ENCODE measurements around the gene TRPC4AP.
"Not testable (repeated sequence)": the region's sequence is repeated elsewhere in the genome, so short reads cannot be mapped to it uniquely, and the experiment has no call there.

The TRPC4AP gene

GRCh38 chr20:35052616-35053015, 40.0 kb downstream of the TRPC4AP start:
- DNase-seq = not testable (repeated sequence)

- no peak for DNase-seq
Observed at GRCh38 chr20:35049776-35050352, 42.7 kb downstream of the TRPC4AP start.

GRCh38 chr20:35048739-35049138, 43.9 kb downstream of the TRPC4AP start:
- DNase-seq = no peak

DNA sequence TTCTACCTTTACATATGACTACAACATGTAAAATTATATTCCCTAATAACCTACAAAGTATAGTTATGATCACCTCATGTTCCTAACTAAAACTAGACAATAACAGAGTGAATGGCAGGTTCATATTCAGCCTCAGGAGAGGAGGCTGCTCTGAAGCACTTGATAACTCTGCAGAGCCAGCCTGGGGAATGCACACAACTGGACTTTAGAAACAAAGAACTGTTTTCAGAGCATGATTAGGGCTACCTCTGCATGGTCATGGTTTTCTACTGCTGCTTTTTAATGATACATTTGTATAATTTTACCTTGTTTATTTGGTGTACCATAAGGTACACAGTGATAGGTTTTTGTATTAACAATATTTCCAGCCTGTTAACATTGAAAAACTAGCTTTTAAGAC, 50.3 kb downstream of the TRPC4AP start:
- DNase-seq = no peak

- no peak for DNase-seq
Observed at GRCh38 chr20:35040646-35041045, 52.0 kb downstream of the TRPC4AP start.

GRCh38 chr20:35039846-35040489, 52.6 kb downstream of the TRPC4AP start:
- no peak for DNase-seq

- no peak for DNase-seq
Observed at GRCh38 chr20:35039146-35039545, 53.5 kb downstream of the TRPC4AP start.

GRCh38 chr20:35034145-35034544, 58.5 kb downstream of the TRPC4AP start:
- no peak for DNase-seq

DNA sequence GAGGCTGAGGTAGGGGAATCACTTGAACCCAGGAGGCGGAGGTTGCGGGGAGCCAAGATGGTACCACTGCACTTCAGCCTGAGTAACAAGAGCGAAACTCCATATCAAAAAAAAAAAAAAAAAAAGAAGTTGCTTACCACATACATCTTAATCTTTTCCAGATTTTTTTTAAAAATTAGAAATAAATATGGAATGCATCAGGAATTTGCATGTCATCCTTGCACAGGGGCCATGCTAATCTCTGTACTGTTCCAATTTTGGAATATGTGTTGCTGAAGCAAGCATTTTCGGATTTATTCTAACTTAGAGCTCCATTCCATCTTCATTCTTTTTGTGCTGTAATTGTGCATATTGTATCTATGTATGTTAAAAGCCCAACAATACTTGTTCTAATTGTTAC, 62.5 kb downstream of the TRPC4AP start:
- DNase-seq = no peak

GRCh38 chr20:35027301-35027700, 65.3 kb downstream of the TRPC4AP start:
- DNase-seq = no peak

- DNase-seq = no peak
Observed at GRCh38 chr20:35025116-35025515, 67.5 kb downstream of the TRPC4AP start.

DNA sequence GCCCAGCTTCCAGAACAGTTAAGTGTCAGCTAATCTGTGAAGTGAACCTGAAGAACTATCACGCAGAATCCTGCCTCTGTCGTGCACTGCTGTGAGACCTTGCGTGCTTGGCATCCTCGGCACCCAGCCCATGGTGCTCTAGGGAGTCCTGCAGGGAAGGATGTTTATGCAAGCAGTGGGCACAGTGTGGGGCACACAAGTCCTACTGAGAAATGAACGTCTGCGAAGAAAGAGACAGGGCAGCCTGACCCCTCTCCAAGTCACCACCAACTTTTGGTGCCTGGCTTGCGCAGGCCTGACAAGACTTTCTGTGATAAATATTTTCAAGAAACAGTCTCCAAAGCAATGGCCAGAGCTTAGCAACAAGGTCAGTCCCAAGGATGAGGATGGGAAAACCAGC, 69.0 kb downstream of the TRPC4AP start:
- no peak for DNase-seq

DNA sequence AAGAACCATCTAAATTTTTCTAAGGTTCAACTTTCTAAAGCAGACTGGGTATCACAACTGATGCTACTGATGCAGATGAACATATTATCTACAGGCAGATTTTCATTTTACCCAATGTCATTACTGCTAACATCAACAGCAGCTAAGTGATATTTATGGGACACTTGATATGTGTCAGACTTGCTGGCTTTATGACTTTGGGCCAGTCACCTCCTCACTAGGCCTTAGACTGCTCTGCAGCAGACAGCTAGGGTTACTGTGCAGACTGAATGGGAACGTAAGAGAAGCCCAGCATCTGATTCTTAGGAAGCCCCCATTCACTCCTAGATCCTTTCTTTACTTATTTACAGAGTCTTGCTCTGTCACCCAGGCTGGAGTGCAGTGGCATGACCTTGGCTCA, 70.8 kb downstream of the TRPC4AP start:
- no peak for DNase-seq

DNA sequence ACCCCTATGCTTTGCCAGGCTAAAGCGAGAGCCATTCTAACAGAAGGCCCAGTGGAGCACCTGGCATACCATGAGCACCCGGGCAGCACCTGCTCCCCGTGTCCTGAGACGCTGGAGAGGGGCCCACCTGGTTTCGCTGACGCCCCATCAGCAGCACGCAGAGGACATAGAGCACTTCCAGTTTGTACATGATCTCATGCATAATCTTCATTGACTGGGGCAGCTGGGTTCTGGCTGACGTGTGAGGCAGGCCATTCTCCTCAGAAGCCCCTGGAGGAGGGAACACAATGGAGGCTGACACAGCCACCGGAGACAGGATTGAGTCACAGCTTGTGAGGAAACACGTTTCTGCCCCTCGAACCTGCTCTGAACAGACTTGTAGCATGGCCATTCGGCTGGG, 71.5 kb downstream of the TRPC4AP start:
- no peak for DNase-seq

- DNase-seq = no peak
Observed at GRCh38 chr20:35020108-35020928, 72.3 kb downstream of the TRPC4AP start.

- no peak for DNase-seq
Observed at GRCh38 chr20:35018590-35019371, 73.8 kb downstream of the TRPC4AP start.

- DNase-seq = no peak
Observed at GRCh38 chr20:35017099-35017835, 75.3 kb downstream of the TRPC4AP start.

GRCh38 chr20:35015863-35016193, 76.8 kb downstream of the TRPC4AP start:
- no peak for DNase-seq

- DNase-seq = no peak
Observed at GRCh38 chr20:35014537-35014936, 78.1 kb downstream of the TRPC4AP start.

GRCh38 chr20:35013421-35014411, 78.9 kb downstream of the TRPC4AP start:
- no peak for DNase-seq

Data from NCI-H1417 (cell line).